Activated CD4-positive, CD25-positive, alpha-beta regulatory T cell treated with anti-CD3 and anti-CD28 coated beads, Interleukin-2, amount 50 U/mL, for 16 hours (primary cell): ENCODE measurements around the gene RUSF1.

Source experiments
- DNase-seq: peaks from one replicate; pipeline ENCODE4 v3.0.0-alpha.2; 2020; ENCODE audit warnings: low read depth, low spot score

RUSF1 gene

DNA sequence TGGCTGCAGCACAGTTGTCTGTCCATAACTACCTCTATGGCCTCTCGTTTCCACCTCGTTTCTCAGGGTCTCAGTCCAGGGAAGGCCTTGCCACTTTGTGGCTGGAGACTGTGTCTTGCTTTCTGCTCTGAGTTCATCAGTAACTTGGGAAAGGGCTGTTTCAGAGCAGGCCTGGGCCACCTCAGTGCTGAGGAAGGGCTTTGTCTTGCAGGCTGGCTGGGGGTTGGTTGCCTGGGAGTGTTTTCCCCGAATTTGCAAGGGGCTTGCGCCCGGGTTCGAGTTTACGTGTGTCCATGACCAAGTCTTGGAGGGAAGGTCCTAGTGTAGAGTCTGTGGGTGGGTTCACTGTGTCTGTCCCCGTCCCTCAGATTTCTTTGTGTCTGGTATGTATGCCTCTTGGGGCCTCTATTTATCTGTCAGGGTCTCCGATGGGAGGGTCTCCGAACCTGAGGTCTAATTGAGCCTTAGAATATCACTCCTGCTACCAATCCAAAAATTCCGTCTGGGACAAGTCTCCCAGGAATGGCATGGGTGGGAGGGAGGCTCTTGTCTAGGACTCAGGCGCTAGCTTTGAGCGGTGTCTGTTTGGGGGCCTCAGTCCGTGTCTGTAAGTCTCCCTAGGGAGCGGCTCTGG lies 36.8 kb downstream of the RUSF1 start:
- no peak for DNase-seq

GRCh38 chr16:31470615-31471014 lies 37.6 kb downstream of the RUSF1 start:
- no peak for DNase-seq

- no peak for DNase-seq
Measured at GRCh38 chr16:31467858-31468257, 40.3 kb downstream of the RUSF1 start.

DNA sequence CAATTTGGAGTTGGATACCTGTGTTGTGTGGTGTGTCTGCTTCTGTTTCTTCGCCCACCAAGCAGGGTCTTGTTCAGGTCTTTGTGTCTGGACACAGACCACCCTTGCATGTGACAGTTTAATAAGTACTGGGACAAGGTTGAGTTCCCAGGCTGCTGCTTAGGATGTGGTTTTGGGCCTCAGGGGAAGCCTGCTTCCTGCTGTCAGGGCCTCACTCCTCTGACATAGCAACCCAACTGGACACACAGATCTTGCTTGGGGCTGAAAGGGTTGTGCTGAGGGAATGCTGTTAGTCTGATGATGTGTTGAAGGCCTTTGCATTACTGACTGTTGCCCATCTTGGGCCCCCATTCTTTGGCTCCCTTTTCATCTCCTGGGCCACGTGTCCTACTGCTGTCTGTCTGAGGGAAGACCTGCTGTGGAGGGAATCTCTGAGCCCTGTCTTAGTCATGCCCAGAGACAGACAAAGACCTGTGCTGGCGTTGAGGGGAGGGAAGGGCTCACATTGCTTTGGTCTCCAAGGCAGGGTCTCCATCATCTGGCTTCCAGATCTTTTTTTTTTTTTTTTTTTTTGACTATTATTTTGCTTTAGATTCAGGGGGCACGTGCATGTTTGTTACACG lies 40.9 kb downstream of the RUSF1 start:
- no peak for DNase-seq

GRCh38 chr16:31466381-31466841 lies 41.8 kb downstream of the RUSF1 start:
- no peak for DNase-seq

GRCh38 chr16:31465788-31466370 lies 42.3 kb downstream of the RUSF1 start:
- no peak for DNase-seq

GRCh38 chr16:31464781-31465260 lies 43.4 kb downstream of the RUSF1 start:
- DNase-seq, result no peak

DNA sequence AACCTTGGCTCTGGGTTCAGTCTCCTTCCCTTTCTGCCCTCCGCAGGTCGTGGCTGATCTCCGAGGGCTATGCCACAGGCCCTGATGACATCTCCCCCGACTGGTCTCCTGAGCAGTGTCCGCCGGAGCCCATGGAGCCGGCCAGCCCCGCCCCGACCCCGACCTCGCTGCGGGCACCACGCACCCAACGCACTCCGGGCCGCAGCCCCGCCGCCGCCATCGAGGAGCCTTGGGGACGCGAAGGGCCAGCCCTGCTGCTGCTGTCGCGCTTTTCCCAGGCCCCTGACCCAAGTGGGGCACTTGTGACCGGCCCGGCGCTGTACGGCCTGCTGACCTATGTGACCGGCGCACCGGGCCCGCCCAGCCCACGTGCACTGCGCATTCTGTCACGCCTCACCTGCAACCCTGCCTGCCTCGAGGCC lies 43.8 kb downstream of the RUSF1 start:
- DNase-seq, result no peak

DNA sequence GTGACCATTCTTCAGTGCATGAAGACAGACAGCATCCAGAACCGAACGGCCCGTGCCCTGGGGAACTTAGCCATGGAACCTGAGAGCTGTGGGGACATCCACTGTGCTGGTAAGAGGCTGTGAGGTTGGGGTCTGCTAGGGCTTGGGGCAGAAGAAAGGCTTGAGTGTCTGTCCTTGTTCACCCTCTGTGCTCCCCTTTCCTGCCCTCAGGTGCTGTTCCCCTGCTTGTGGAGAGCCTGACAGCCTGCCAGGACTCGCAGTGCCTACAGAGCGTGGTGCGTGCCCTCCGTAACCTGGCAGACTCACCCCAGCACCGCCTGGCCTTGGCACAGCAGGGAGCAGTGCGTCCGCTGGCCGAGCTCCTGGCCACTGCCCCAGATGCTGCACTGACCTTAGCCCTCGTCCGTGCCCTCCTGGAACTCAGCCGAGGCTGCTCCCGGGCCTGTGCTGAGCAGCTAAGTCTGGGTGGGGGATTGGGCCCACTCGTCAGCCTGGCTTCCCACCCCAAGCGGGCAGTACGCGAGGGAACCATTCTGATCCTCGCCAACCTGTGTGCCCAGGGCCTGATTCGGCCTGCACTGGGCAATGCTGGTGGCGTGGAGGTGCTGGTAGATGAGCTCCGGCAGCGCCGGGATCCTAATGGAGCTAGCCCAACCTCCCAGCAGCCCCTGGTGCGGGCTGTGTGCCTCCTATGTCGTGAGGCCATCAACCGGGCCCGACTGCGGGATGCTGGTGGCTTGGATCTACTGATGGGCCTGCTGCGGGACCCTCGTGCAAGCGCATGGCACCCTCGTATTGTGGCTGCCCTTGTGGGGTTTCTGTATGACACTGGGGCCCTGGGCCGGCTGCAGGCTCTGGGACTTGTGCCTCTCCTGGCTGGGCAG lies 46.0 kb downstream of the RUSF1 start:
- DNase-seq, result no peak

DNA sequence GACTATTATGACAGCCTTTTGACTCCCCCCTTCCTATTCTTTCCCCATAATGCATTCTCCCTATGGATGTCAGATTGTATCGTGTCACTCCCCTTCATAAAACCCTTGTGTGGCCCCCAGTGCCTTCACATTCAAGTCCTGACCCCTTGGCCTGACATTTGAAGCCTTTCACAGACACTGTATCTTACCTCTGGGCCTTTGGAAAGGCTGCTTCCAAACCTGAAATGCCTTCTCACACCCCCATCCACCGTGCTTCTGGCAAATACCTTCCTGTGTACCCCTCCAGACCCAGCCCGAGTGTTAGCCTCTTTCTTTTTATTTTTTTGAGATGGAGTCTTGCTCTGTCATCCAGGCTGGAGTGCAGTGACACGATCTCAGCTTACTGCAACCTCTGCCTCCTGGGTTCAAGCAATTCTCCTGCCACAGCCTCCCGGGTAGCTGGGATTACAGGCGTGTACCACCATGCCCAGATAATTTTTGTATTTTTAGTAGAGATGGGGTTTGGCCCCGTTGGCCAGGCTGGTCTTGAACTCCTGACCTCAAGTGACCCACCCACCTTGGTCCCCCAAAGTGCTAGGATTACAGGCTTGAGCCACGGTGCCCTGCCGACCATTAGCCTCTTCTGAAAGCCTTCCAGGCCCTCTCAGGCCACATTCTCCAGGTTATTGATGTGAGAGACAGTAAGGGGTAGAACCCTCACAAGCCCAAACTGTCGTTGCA lies 46.8 kb downstream of the RUSF1 start:
- DNase-seq, result no peak

DNA sequence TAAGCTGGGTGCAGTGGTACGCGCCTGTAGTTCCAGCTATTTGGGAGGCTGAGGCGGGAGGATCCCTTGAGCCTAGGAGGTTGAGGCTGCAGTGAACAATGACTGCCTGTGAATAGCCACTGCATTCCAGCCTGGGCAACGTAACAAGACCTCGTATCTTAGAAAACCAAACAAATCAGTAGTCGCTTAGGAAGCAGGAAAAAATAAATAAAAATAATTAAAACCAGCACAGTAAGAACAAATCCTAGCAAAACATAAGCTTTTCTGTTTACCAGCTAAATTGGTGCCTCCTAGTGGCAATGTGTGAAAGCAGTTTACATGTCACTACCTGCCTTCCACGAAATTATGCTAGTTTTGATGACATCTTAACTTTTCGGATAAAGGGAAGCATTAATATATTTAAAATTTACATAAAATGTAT lies 47.6 kb downstream of the RUSF1 start:
- DNase-seq, result no peak

- peak; percentile 100 for DNase-seq
Measured at GRCh38 chr16:31459687-31460581, 48.3 kb downstream of the RUSF1 start.

DNA sequence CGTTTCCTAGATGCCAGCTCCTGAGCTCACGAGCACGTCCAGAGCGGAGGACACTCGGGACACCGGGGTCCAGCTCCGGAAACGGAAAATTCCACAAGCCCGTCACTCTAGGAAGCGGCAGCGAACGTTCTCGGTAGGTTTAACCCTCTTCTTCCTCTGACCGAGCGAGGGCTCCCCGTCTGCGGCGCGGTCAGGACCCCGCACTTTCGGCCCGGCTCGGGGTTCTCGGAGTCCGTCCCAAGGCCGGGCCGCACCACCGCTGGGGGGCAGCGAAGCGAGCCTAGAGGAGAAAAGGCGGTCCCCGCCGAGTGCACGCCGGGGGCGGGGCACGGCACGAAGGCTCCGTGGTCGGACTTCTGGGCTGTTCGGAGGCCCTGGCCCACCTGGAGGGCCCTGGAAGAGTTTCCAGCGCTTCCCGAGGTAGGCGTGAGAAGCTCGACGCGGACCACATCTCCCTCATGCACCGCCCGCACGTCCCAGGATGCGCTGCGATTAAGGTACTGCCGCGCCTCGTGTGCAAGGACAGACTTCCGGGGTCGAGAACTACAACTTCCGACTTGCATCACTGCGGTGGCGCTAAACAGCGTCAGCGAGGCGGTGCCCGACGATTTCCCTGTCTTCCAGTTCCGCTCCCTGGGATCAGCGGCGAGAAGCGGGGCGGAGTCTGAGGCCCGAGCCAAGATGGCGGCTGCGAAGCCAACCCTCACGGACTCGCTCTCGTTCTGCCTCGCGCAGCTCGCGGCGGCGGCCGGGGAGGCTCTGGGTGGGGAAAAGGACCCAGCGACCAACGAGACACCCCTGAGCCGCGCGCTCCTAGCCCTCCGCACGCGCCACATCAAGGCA lies 49.1 kb downstream of the RUSF1 start, which contains the start of gene ARMC5:
Gene ARMC5 (plus strand): TSS at position 658 of the 843 bp plus-strand sequence. CDS start 24 bp downstream, at position 682.
- DNase-seq, result peak; percentile 92

DNA sequence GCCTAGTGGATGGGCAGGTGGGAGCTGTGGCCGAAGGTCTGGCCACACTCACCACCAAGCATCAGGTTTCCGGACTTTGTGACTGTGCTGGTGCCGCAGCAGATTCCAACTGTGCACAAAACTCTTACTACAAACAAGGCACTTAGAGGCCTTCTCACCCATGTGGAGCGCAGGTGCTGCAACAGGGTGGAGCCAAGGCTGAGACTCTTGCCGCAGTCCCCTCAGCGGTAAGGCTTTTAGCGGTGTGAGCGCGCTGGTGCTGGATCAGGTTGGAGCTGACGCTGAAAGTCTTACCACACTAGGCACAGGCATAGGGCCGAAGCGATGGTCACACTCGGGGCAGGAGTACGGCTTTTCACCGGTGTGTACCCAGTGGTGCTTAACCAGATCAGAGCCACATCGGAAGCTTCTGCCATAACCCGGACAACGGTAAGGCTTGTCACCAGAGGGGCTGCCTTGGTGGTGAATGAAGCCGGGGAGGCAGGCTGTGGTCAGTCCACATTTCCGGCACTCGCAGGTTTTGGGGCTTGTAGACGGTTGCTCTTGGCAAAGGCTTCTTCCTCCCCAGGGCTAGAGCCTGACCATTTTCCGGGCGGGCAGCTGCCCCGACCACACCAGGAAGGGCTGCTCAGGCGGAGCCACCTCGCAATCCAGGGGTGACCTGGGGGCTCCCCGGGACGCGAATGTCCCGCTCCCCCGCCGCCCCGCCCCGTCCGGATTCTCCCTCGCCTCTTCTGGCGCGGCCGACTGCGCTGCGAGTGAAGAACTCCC lies 49.9 kb downstream of the RUSF1 start:
- no peak for DNase-seq

- no peak for DNase-seq
Measured at GRCh38 chr16:31456988-31457360, 51.2 kb downstream of the RUSF1 start.

- no peak for DNase-seq
Measured at GRCh38 chr16:31455601-31456314, 52.4 kb downstream of the RUSF1 start.

DNA sequence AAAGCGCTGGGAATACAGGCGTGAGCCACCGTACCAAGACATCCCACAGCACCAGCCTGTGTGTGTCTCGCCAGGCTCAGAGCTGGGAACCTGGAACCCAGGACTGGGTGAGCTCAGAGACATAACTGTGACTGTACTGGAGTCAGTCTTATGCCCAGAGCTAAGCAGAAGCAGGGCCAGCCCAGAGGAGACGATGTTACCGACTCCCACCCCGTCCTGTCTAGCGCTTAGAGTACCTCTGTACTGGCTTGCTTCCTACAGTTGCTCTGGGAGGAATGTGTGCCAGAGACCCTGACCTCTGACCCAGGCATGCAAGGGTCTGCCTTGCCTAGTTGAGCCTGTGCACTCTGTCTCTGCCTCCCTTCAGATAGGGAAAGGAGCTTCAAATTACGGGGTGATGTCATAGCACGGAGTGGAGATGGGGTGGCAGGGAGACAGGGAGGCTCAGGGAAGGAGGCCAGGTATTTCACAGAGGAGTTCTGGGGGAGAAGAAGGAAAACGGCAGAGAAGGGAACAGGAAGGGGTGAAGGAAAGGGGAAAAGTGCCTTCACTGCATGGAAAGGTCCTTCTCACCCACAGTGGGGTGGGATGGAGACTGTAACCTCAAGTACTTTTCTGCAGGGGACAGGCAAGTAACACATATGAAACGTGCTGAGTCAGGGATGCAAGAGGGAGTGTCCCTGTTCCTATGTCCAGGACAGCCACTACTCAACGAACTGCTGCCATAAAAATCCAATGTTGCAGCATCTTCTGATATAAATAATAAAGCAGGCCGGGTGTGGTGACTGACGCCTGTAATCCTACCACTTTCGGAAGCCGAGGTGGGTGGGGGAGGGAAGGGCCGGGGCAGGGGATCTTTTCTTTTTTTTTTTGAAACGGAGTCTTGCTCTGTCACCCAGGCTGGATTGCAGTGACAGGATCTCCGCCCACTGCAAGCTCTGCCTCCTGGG lies 54.7 kb downstream of the RUSF1 start:
- DNase-seq, result no peak
